ACC112 (cell line): ENCODE results near the gene SLC6A15.
A peak's percentile ranks its signal among the peaks of the same experiment; 100 is the strongest.

Source experiments
- H2AFZ ChIP-seq: fragments of 200-600 bp; sonication (generic); one replicate; pipeline ENCODE4 v1.6.0; 2017; ENCODE audit warnings: antibody characterized with exemption, low read length; ENCODE audit not compliant: unreplicated experiment
- H3K27ac ChIP-seq: fragments of 200-600 bp; sonication (generic); 2 replicates; pipeline ENCODE4 v1.5.1; 2014; ENCODE audit warnings: low read depth, mild to moderate bottlenecking, antibody characterized with exemption, low read length, moderate library complexity
- H3K27me3 ChIP-seq: fragments of 200-600 bp; sonication (generic); 2 replicates; pipeline ENCODE4 v1.6.1; 2014; ENCODE audit warnings: mild to moderate bottlenecking, antibody characterized with exemption, low read length, moderate library complexity, mixed read lengths; ENCODE audit not compliant: insufficient read depth
- H3K36me3 ChIP-seq: fragments of 200-600 bp; sonication (generic); 2 replicates; pipeline ENCODE4 v1.6.1; 2016; ENCODE audit warnings: mild to moderate bottlenecking, antibody characterized with exemption, low read length, moderate library complexity, mixed read lengths; ENCODE audit not compliant: insufficient read depth
- H3K4me1 ChIP-seq: fragments of 200-600 bp; sonication (generic); one replicate; pipeline ENCODE4 v1.6.1; 2016; ENCODE audit warnings: low read length, mixed read lengths; ENCODE audit not compliant: insufficient read depth, unreplicated experiment, control insufficient read depth
- H3K4me3 ChIP-seq: fragments of 200-600 bp; sonication (generic); 2 replicates; pipeline ENCODE4 v1.5.1; 2014; ENCODE audit warnings: mild to moderate bottlenecking, low read depth, low read length
- H3K79me2 ChIP-seq: fragments of 200-600 bp; sonication (generic); one replicate; pipeline ENCODE4 v1.6.0; 2016; ENCODE audit warnings: low read length; ENCODE audit not compliant: control insufficient read depth, unreplicated experiment, insufficient read depth

Gene SLC6A15

GRCh38 chr12:84919271-84919670, 6.7 kb upstream of the SLC6A15 start:
- no peaks in the 10 kb centered on the region for H3K27me3 ChIP-seq
- no peak overlapping the region for H2AFZ ChIP-seq
- peak overlapping the region; percentile 44 for H3K27ac ChIP-seq
- no peak overlapping the region for H3K4me3 ChIP-seq
- H3K4me1 ChIP-seq = peaks cover 25% of the 10 kb centered on the region
- no peaks in the 10 kb centered on the region for H3K36me3 ChIP-seq
- no peaks in the 10 kb centered on the region for H3K79me2 ChIP-seq

GRCh38 chr12:84913129-84913515, 523 bp upstream of the SLC6A15 start:
- H3K36me3 ChIP-seq = no peaks in the 10 kb centered on the region
- H3K4me3 ChIP-seq = peak overlapping the region; percentile 90
- H2AFZ ChIP-seq = peak overlapping the region; percentile 99
- no peaks in the 10 kb centered on the region for H3K27me3 ChIP-seq
- peaks cover 29% of the 10 kb centered on the region for H3K79me2 ChIP-seq
- peaks cover 13% of the 10 kb centered on the region for H3K4me1 ChIP-seq
- H3K27ac ChIP-seq = peak overlapping the region; percentile 21; the same call in 1 of the 2 replicates

- Histone ChIP-seq H3K36me3 (peaks cover 4% of the 10 kb centered on the region; the same call in 1 of the 2 replicates), H3K4me3 (peak overlapping the region; percentile 90), H2AFZ (peak overlapping the region; percentile 88), H3K27ac (peak overlapping the region; percentile 77), H3K79me2 (peaks cover 42% of the 10 kb centered on the region), H3K4me1 (peaks cover 13% of the 10 kb centered on the region), H3K27me3 (no peaks in the 10 kb centered on the region)
Observed at GRCh38 chr12:84911271-84912197, 1.1 kb downstream of the SLC6A15 start.

GRCh38 chr12:84910549-84911241, 1.9 kb downstream of the SLC6A15 start:
- peak overlapping the region; percentile 90 for H3K4me3 ChIP-seq
- no peaks in the 10 kb centered on the region for H3K27me3 ChIP-seq
- peaks cover 10% of the 10 kb centered on the region for H3K36me3 ChIP-seq
- H2AFZ ChIP-seq = peak overlapping the region; percentile 88
- H3K79me2 ChIP-seq = peaks cover 50% of the 10 kb centered on the region
- peaks cover 13% of the 10 kb centered on the region for H3K4me1 ChIP-seq
- H3K27ac ChIP-seq = peak overlapping the region; percentile 77

GRCh38 chr12:84904051-84904450, 8.5 kb downstream of the SLC6A15 start:
- Histone ChIP-seq H3K4me3 (no peak overlapping the region), H3K36me3 (peaks cover 17% of the 10 kb centered on the region), H3K79me2 (peaks cover 46% of the 10 kb centered on the region), H3K4me1 (no peaks in the 10 kb centered on the region), H3K27me3 (no peaks in the 10 kb centered on the region), H3K27ac (no peak overlapping the region), H2AFZ (no peak overlapping the region)

GRCh38 chr12:84891106-84891838, 21.3 kb downstream of the SLC6A15 start:
- peaks cover 11% of the 10 kb centered on the region for H3K79me2 ChIP-seq
- no peaks in the 10 kb centered on the region for H3K27me3 ChIP-seq
- H3K4me1 ChIP-seq = no peaks in the 10 kb centered on the region
- H2AFZ ChIP-seq = peak overlapping the region; percentile 5
- H3K36me3 ChIP-seq = 0 out of 2 replicates have a peak, but pooled peaks cover 5% of the 10 kb centered on the region
- no peak overlapping the region for H3K27ac ChIP-seq
- H3K4me3 ChIP-seq = no peak overlapping the region

- no peaks in the 10 kb centered on the region for H3K27me3 ChIP-seq
Observed at GRCh38 chr12:84889818-84890217, 22.8 kb downstream of the SLC6A15 start.

GRCh38 chr12:84888861-84889260, 23.7 kb downstream of the SLC6A15 start:
- no peak overlapping the region for H2AFZ ChIP-seq
- H3K27ac ChIP-seq = no peak overlapping the region
- H3K4me3 ChIP-seq = no peak overlapping the region
- H3K4me1 ChIP-seq = no peaks in the 10 kb centered on the region
- 0 out of 2 replicates have a peak, but pooled peaks cover 5% of the 10 kb centered on the region for H3K36me3 ChIP-seq
- no peaks in the 10 kb centered on the region for H3K27me3 ChIP-seq
- H3K79me2 ChIP-seq = no peaks in the 10 kb centered on the region

More at GRCh38 chr12:84889818-84890217, 22.8 kb downstream of the SLC6A15 start:
- H2AFZ ChIP-seq = no peak overlapping the region
- H3K4me3 ChIP-seq = no peak overlapping the region
- peaks cover 6% of the 10 kb centered on the region for H3K79me2 ChIP-seq
- H3K27ac ChIP-seq = no peak overlapping the region
- H3K4me1 ChIP-seq = no peaks in the 10 kb centered on the region
- 0 out of 2 replicates have a peak, but pooled peaks cover 5% of the 10 kb centered on the region for H3K36me3 ChIP-seq

GRCh38 chr12:84877340-84877739, 35.3 kb downstream of the SLC6A15 start:
- Histone ChIP-seq H3K27ac (no peak overlapping the region), H3K4me1 (no peaks in the 10 kb centered on the region), H3K4me3 (no peak overlapping the region), H3K79me2 (no peaks in the 10 kb centered on the region), H2AFZ (no peak overlapping the region), H3K27me3 (no peaks in the 10 kb centered on the region), H3K36me3 (0 out of 2 replicates have a peak, but pooled peaks cover 4% of the 10 kb centered on the region)

- no peaks in the 10 kb centered on the region for H3K4me1 ChIP-seq
Observed at GRCh38 chr12:84875241-84875640, 37.4 kb downstream of the SLC6A15 start.

More at GRCh38 chr12:84875241-84875640, 37.4 kb downstream of the SLC6A15 start:
- Histone ChIP-seq H3K79me2 (no peaks in the 10 kb centered on the region), H3K36me3 (0 out of 2 replicates have a peak, but pooled peaks cover 5% of the 10 kb centered on the region), H3K27me3 (no peaks in the 10 kb centered on the region), H2AFZ (no peak overlapping the region), H3K27ac (no peak overlapping the region), H3K4me3 (no peak overlapping the region)
